ENCODE measurements around the gene TMEM258. TPM values are rescaled to one million over a fixed set of nuclear protein-coding genes. Genes with fewer than 3 reads are reported as not detected.
A peak's percentile ranks its signal among the peaks of the same experiment; 100 is the strongest.

The TMEM258 gene
- total and polyA plus RNA-seq, 2 donors = 148 to 161 TPM

GRCh38 chr11:61803889-61804647, 11.7 kb upstream of the TMEM258 start:
- WGBS = 93% methylated on average over 3 of the region's 3 CpGs
- Histone ChIP-seq H3K27me3 (ENCODE audit: control insufficient read depth in 2 of 2, insufficient read depth in 1 of 2, low read length in 1 of 2) (no peaks in the 10 kb centered on the region), H3K36me3 (ENCODE audit: control insufficient read depth in 2 of 2, insufficient read depth in 2 of 2, low read length in 1 of 2) (peaks cover 38 to 75% of the 10 kb centered on the region in 2 donors), H3K4me3 (ENCODE audit: low read length in 2 of 2) (no peak overlapping the region), H3K9me3 (ENCODE audit: control insufficient read depth in 2 of 2, insufficient read depth in 1 of 2, low read length in 1 of 2) (no peaks in the 10 kb centered on the region), H3K4me1 (ENCODE audit: control insufficient read depth in 2 of 2, insufficient read depth in 2 of 2, low read length in 2 of 2) (no peaks in the 10 kb centered on the region), H3K27ac (ENCODE audit: low read depth in 1 of 2, low read length in 1 of 2) (no peak overlapping the region)
- DNase-seq (ENCODE audit: low read depth in 6 of 9, low spot score in 9 of 9) = no peak

GRCh38 chr11:61802605-61803004, 10.2 kb upstream of the TMEM258 start:
- H3K9me3 ChIP-seq (ENCODE audit: control insufficient read depth in 2 of 2, insufficient read depth in 1 of 2, low read length in 1 of 2) = no peaks in the 10 kb centered on the region
- H3K4me3 ChIP-seq (ENCODE audit: low read length in 2 of 2) = no peak overlapping the region
- H3K27me3 ChIP-seq (ENCODE audit: control insufficient read depth in 2 of 2, insufficient read depth in 1 of 2, low read length in 1 of 2) = no peaks in the 10 kb centered on the region
- no peaks in the 10 kb centered on the region for H3K4me1 ChIP-seq (ENCODE audit: control insufficient read depth in 2 of 2, insufficient read depth in 2 of 2, low read length in 2 of 2)
- DNase-seq (ENCODE audit: low read depth in 6 of 9, low spot score in 9 of 9) = no peak
- peaks cover 29 to 76% of the 10 kb centered on the region in 2 donors for H3K36me3 ChIP-seq (ENCODE audit: control insufficient read depth in 2 of 2, insufficient read depth in 2 of 2, low read length in 1 of 2)
- no peak overlapping the region for H3K27ac ChIP-seq (ENCODE audit: low read depth in 1 of 2, low read length in 1 of 2)
- 95% methylated on average over 6 of the region's 6 CpGs for WGBS

DNA sequence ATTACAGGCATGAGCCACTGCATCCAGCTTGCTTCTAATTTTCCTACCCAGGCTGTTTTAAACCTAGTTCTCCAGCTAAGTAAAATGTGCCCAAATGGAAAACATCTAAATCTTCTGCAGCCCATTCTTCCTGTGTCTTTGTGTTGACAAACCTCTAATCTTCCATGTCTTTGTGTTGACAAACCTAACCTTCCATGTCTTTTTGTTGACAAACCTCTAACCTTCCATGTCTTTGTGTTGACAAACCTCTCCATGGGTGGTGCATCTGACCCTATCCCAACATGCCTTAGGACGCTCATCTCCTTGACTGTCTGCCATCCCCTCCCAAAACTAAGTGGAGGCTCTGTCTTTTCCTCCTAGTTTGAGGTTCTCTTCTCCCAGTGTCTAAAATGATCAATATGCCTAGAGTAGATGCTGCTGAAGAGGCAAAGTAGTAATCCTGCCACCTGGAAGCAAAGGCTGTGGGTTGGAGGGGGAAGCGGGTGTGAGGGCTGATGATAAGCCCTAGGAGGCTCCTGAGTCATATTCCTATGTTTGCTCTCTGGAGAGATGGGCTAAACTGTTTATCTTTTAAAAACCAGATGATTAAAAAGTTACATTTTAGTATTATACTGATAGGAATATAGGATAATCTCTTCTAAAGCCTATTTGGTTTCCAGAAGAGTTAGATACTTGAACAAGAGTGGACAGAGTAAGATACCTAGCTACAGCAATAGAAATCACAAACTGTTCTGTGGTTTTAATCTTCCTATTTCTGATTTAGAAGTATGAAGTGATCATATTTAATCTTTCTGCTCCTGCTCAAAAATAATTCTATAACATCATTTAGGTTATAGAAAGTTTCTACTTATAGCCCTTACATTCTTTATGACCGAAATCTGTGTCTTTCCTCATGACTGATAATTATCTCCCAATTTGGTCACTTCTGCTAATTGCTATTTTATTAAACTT, 8.2 kb upstream of the TMEM258 start:
- peaks cover 33 to 78% of the 10 kb centered on the region in 2 donors for H3K36me3 ChIP-seq (ENCODE audit: control insufficient read depth in 2 of 2, insufficient read depth in 2 of 2, low read length in 1 of 2)
- H3K9me3 ChIP-seq (ENCODE audit: control insufficient read depth in 2 of 2, insufficient read depth in 1 of 2, low read length in 1 of 2) = no peaks in the 10 kb centered on the region
- 81% methylated on average over 3 of the region's 3 CpGs for WGBS
- H3K4me3 ChIP-seq (ENCODE audit: low read length in 2 of 2) = no peak overlapping the region
- no peaks in the 10 kb centered on the region for H3K27me3 ChIP-seq (ENCODE audit: control insufficient read depth in 2 of 2, insufficient read depth in 1 of 2, low read length in 1 of 2)
- no peak overlapping the region for H3K27ac ChIP-seq (ENCODE audit: low read depth in 1 of 2, low read length in 1 of 2)
- H3K4me1 ChIP-seq (ENCODE audit: control insufficient read depth in 2 of 2, insufficient read depth in 2 of 2, low read length in 2 of 2) = no peaks in the 10 kb centered on the region
- no peak for DNase-seq (ENCODE audit: low read depth in 6 of 9, low spot score in 9 of 9)

- over 99% methylated on average over 2 of the region's 2 CpGs for WGBS
- H3K36me3 ChIP-seq (ENCODE audit: control insufficient read depth in 2 of 2, insufficient read depth in 2 of 2, low read length in 1 of 2) = peaks cover 30 to 79% of the 10 kb centered on the region in 2 donors
Observed at GRCh38 chr11:61799665-61800284, 7.4 kb upstream of the TMEM258 start.

DNA sequence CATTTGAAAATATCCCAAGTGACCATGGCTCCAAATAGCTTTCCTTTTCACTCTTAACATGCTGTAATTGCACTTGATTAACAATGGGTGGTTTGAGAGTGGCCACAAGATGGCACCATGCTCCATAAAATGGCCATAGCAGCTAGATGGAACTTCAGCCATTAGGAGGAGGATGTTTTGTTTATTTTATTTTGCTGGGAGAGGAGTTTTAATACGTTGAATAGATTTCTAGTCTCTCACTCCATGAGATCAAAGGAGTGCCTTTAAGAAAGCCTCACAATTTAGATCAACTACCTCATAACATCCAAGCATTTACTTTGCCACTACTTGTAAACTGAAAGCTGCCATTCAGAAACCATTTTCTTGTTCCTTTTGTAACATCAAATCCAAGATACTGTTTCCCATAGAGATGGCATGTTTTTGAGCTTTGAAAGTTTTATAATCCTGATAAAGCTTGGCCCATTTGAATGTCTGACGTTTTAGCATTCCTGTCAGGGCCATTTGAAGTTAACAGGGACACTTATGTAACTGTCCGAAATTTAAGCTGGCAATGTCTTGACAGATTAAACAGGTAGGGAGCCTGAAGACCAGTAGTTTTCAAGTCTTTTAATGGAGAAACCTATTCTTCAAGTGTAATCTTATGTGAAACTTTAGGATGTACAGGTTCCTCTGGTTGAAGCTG, 5.0 kb upstream of the TMEM258 start:
- peak in 8 of 9 donors; percentile 57 to 87 (median 77) for DNase-seq (ENCODE audit: low read depth in 6 of 9, low spot score in 9 of 9)
- peaks cover 16 to 60% of the 10 kb centered on the region in 2 donors for H3K36me3 ChIP-seq (ENCODE audit: control insufficient read depth in 2 of 2, insufficient read depth in 2 of 2, low read length in 1 of 2)
- H3K9me3 ChIP-seq (ENCODE audit: control insufficient read depth in 2 of 2, insufficient read depth in 1 of 2, low read length in 1 of 2) = no peaks in the 10 kb centered on the region
- no peak overlapping the region for H3K4me3 ChIP-seq (ENCODE audit: low read length in 2 of 2)
- WGBS = 65% methylated on average over 3 of the region's 3 CpGs
- peak overlapping the region in 1 of 2 donors; percentile 7 for H3K27ac ChIP-seq (ENCODE audit: low read depth in 1 of 2, low read length in 1 of 2)
- no peaks in the 10 kb centered on the region for H3K27me3 ChIP-seq (ENCODE audit: control insufficient read depth in 2 of 2, insufficient read depth in 1 of 2, low read length in 1 of 2)
- peaks cover 10 to 14% of the 10 kb centered on the region in 2 donors for H3K4me1 ChIP-seq (ENCODE audit: control insufficient read depth in 2 of 2, insufficient read depth in 2 of 2, low read length in 2 of 2)

More at GRCh38 chr11:61799665-61800284, 7.4 kb upstream of the TMEM258 start:
- DNase-seq (ENCODE audit: low read depth in 6 of 9, low spot score in 9 of 9) = no peak
- no peaks in the 10 kb centered on the region for H3K27me3 ChIP-seq (ENCODE audit: control insufficient read depth in 2 of 2, insufficient read depth in 1 of 2, low read length in 1 of 2)
- H3K4me3 ChIP-seq (ENCODE audit: low read length in 2 of 2) = no peak overlapping the region
- no peaks in the 10 kb centered on the region for H3K4me1 ChIP-seq (ENCODE audit: control insufficient read depth in 2 of 2, insufficient read depth in 2 of 2, low read length in 2 of 2)
- H3K27ac ChIP-seq (ENCODE audit: low read depth in 1 of 2, low read length in 1 of 2) = no peak overlapping the region
- no peaks in the 10 kb centered on the region for H3K9me3 ChIP-seq (ENCODE audit: control insufficient read depth in 2 of 2, insufficient read depth in 1 of 2, low read length in 1 of 2)

DNA sequence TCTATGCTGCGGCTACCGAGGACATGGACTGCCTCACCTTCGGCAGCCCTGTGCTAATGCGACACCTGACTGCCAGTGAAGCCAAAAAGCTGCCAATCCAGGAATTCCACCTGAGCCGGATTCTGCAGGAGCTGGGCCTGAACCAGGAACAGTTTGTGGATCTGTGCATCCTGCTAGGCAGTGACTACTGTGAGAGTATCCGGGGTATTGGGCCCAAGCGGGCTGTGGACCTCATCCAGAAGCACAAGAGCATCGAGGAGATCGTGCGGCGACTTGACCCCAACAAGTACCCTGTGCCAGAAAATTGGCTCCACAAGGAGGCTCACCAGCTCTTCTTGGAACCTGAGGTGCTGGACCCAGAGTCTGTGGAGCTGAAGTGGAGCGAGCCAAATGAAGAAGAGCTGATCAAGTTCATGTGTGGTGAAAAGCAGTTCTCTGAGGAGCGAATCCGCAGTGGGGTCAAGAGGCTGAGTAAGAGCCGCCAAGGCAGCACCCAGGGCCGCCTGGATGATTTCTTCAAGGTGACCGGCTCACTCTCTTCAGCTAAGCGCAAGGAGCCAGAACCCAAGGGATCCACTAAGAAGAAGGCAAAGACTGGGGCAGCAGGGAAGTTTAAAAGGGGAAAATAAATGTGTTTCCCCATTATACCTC, 3.6 kb upstream of the TMEM258 start:
- peaks cover 14 to 18% of the 10 kb centered on the region in 2 donors for H3K4me1 ChIP-seq (ENCODE audit: control insufficient read depth in 2 of 2, insufficient read depth in 2 of 2, low read length in 2 of 2)
- H3K36me3 ChIP-seq (ENCODE audit: control insufficient read depth in 2 of 2, insufficient read depth in 2 of 2, low read length in 1 of 2) = peaks cover 16 to 48% of the 10 kb centered on the region in 2 donors
- H3K9me3 ChIP-seq (ENCODE audit: control insufficient read depth in 2 of 2, insufficient read depth in 1 of 2, low read length in 1 of 2) = no peaks in the 10 kb centered on the region
- H3K4me3 ChIP-seq (ENCODE audit: low read length in 2 of 2) = no peak overlapping the region
- 97% methylated on average over 18 of the region's 18 CpGs for WGBS
- H3K27ac ChIP-seq (ENCODE audit: low read depth in 1 of 2, low read length in 1 of 2) = no peak overlapping the region
- H3K27me3 ChIP-seq (ENCODE audit: control insufficient read depth in 2 of 2, insufficient read depth in 1 of 2, low read length in 1 of 2) = no peaks in the 10 kb centered on the region
- DNase-seq (ENCODE audit: low read depth in 6 of 9, low spot score in 9 of 9) = no peak

- Histone ChIP-seq H3K27me3 (ENCODE audit: control insufficient read depth in 2 of 2, insufficient read depth in 1 of 2, low read length in 1 of 2) (no peaks in the 10 kb centered on the region), H3K4me3 (ENCODE audit: low read length in 2 of 2) (no peak overlapping the region), H3K36me3 (ENCODE audit: control insufficient read depth in 2 of 2, insufficient read depth in 2 of 2, low read length in 1 of 2) (peaks cover 16 to 51% of the 10 kb centered on the region in 2 donors), H3K27ac (ENCODE audit: low read depth in 1 of 2, low read length in 1 of 2) (no peak overlapping the region), H3K4me1 (ENCODE audit: control insufficient read depth in 2 of 2, insufficient read depth in 2 of 2, low read length in 2 of 2) (peaks cover 14 to 18% of the 10 kb centered on the region in 2 donors), H3K9me3 (ENCODE audit: control insufficient read depth in 2 of 2, insufficient read depth in 1 of 2, low read length in 1 of 2) (no peaks in the 10 kb centered on the region)
- no peak for DNase-seq (ENCODE audit: low read depth in 6 of 9, low spot score in 9 of 9)
- WGBS = 95% methylated on average over 12 of the region's 12 CpGs
Observed at GRCh38 chr11:61795459-61795858, 3.1 kb upstream of the TMEM258 start.

GRCh38 chr11:61794579-61794978, 2.2 kb upstream of the TMEM258 start:
- DNase-seq (ENCODE audit: low read depth in 6 of 9, low spot score in 9 of 9) = no peak
- no peaks in the 10 kb centered on the region for H3K9me3 ChIP-seq (ENCODE audit: control insufficient read depth in 2 of 2, insufficient read depth in 1 of 2, low read length in 1 of 2)
- H3K36me3 ChIP-seq (ENCODE audit: control insufficient read depth in 2 of 2, insufficient read depth in 2 of 2, low read length in 1 of 2) = peaks cover 19 to 55% of the 10 kb centered on the region in 2 donors
- no peaks in the 10 kb centered on the region for H3K27me3 ChIP-seq (ENCODE audit: control insufficient read depth in 2 of 2, insufficient read depth in 1 of 2, low read length in 1 of 2)
- H3K4me1 ChIP-seq (ENCODE audit: control insufficient read depth in 2 of 2, insufficient read depth in 2 of 2, low read length in 2 of 2) = peaks cover 14 to 18% of the 10 kb centered on the region in 2 donors
- no peak overlapping the region for H3K4me3 ChIP-seq (ENCODE audit: low read length in 2 of 2)
- H3K27ac ChIP-seq (ENCODE audit: low read depth in 1 of 2, low read length in 1 of 2) = no peak overlapping the region
- WGBS = 95% methylated on average over 4 of the region's 4 CpGs
